Peyer's patch (tissue), 4 donors: ENCODE data around the gene RGL2. TPM values are rescaled to one million over a fixed set of nuclear protein-coding genes. Genes with fewer than 3 reads are reported as not detected.

Experiments
- DNase-seq, 3 donors: peaks; one replicate each; pipeline ENCODE4 v3.0.0-alpha.2; 2017 to 2019
- H3K27ac ChIP-seq, 4 donors: fragments of 200-600 bp; sonication (generic); one replicate each; pipeline ENCODE4 v1.5.1; 2016 to 2019
- H3K27me3 ChIP-seq, 2 donors: fragments of 200-600 bp; sonication (generic); one replicate each; pipeline ENCODE4 v1.5.1; 2019
- H3K36me3 ChIP-seq, 3 donors: fragments of 200-600 bp; sonication (generic); one replicate each; pipeline ENCODE4 v1.5.1; 2016 to 2019
- H3K4me1 ChIP-seq, 4 donors: fragments of 200-600 bp; sonication (generic); one replicate each; pipeline ENCODE4 v1.5.1; 2016 to 2019
- H3K4me3 ChIP-seq, 4 donors: fragments of 200-600 bp; sonication (generic); 1 replicate in 3 of 4; 2 replicates in 1 of 4; pipeline ENCODE4 v1.5.1; 2016 to 2019; ENCODE audit warnings: mild to moderate bottlenecking in 1 of 4
- H3K9me3 ChIP-seq, 4 donors: fragments of 200-600 bp; sonication (generic); one replicate each; pipeline ENCODE4 v1.5.1; 2016 to 2019; ENCODE audit warnings: mild to moderate bottlenecking in 1 of 4
- CTCF ChIP-seq, 6 experiments: fragments of 450-650 bp in 4 of 6; fragments of 200-600 bp in 2 of 6; sonication (generic) in 1 of 6; IDR thresholded peaks; one replicate each; pipeline ENCODE4 v1.5.1; 2017 to 2019; ENCODE audit warnings: antibody characterized with exemption in 6 of 6, mild to moderate bottlenecking in 3 of 6, moderate library complexity in 1 of 6
- POLR2A ChIP-seq, 2 donors: fragments of 450-650 bp; IDR thresholded peaks; one replicate each; pipeline ENCODE4 v1.5.1; 2017; ENCODE audit warnings: antibody characterized with exemption in 2 of 2, mild to moderate bottlenecking in 2 of 2, moderate library complexity in 2 of 2
- total RNA-seq, 4 donors: library from RNA; depleted of rRNA; stranded (reverse); fragments of >200 nt; gene quantifications; one replicate each; pipeline ENCODE4 v1.1.0, GENCODE V29; 2016

The RGL2 gene
- total RNA-seq, 4 donors from 2014 or later: 15.4 to 89.1 (median 39.4) TPM

DNA sequence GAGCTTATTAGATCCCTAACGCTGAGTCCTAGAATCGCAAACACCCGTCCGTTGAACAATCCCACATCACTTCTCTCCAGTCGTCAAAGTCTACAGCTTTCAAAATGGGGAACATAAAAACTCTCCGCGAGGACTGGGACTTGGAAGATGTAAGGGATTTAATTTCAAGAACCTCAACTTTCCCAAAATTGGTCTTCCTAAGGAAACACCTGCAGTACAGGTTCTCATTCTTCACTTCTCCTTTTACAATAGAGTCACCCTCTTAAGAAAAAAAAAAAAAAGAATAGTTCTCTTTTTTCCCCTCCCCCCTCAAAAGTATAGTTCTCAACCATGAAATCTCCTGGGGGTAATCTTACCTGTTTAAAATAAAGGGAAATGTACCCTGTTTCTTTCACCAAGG lies 25.4 kb upstream of the RGL2 start:
- H3K4me3 ChIP-seq: peak overlapping the region; percentile 63 to 94 (median 76)
- H3K27ac ChIP-seq: peak overlapping the region; percentile 84 to 98 (median 92)

GRCh38 chr6:33323623-33323948 lies 24.8 kb upstream of the RGL2 start:
- peak in 2 of 3 donors; percentile 54 to 55 for DNase-seq
- peaks cover 0 to 29% (median 0%) of the 10 kb centered on the region in 3 donors for H3K36me3 ChIP-seq
- peak overlapping the region; percentile 63 to 94 (median 76) for H3K4me3 ChIP-seq
- TF ChIP-seq CTCF (IDR thresholded peaks at IDR 0.05) (no peak), POLR2A (IDR thresholded peaks at IDR 0.05) (no peak)
- no peaks in the 10 kb centered on the region for H3K27me3 ChIP-seq
- peak overlapping the region; percentile 84 to 98 (median 92) for H3K27ac ChIP-seq
- peaks cover 0 to 45% (median 15%) of the 10 kb centered on the region in 4 donors for H3K4me1 ChIP-seq
- no peaks in the 10 kb centered on the region for H3K9me3 ChIP-seq

More for the DNA sequence above, 25.4 kb upstream of the RGL2 start:
- Histone ChIP-seq H3K4me1 (peaks cover 0 to 40% (median 15%) of the 10 kb centered on the region in 4 donors), H3K36me3 (peaks cover 0 to 23% (median 0%) of the 10 kb centered on the region in 3 donors), H3K27me3 (no peaks in the 10 kb centered on the region), H3K9me3 (no peaks in the 10 kb centered on the region)
- TF ChIP-seq POLR2A (IDR thresholded peaks at IDR 0.05) (no peak), CTCF (IDR thresholded peaks at IDR 0.05) (no peak)
- DNase-seq: no peak

DNA sequence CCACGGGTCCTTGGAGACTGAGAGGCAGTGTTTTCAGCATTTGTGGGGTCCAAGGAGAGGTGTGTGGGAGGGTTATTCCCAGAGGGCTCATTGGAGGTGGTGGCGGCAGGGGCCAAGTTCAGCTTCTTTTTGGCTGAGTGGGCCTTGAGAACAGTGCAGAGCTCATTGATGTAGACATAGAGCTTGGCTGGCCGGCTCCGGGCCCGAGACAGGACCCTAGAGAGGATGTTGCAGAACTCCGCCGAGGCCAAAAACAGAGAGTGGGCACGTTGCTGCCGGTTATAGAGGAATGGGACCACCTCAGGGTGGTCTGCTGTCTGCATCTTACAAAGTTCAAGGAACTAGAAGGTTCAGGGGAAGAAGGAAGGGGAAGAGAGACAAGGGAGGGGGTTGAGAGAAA lies 22.5 kb upstream of the RGL2 start:
- H3K36me3 ChIP-seq: peaks cover 0 to 29% (median 0%) of the 10 kb centered on the region in 3 donors
- no peaks in the 10 kb centered on the region for H3K27me3 ChIP-seq
- TF ChIP-seq POLR2A (IDR thresholded peaks at IDR 0.05) (no peak), CTCF (IDR thresholded peaks at IDR 0.05) (no peak)
- no peak for DNase-seq
- peak overlapping the region in 3 of 4 donors; percentile 10 to 92 (median 91) for H3K27ac ChIP-seq
- peaks cover 0 to 60% (median 19%) of the 10 kb centered on the region in 4 donors for H3K4me1 ChIP-seq
- H3K9me3 ChIP-seq: no peaks in the 10 kb centered on the region
- H3K4me3 ChIP-seq: peak overlapping the region in 3 of 4 donors; percentile 71 to 94 (median 80)

DNA sequence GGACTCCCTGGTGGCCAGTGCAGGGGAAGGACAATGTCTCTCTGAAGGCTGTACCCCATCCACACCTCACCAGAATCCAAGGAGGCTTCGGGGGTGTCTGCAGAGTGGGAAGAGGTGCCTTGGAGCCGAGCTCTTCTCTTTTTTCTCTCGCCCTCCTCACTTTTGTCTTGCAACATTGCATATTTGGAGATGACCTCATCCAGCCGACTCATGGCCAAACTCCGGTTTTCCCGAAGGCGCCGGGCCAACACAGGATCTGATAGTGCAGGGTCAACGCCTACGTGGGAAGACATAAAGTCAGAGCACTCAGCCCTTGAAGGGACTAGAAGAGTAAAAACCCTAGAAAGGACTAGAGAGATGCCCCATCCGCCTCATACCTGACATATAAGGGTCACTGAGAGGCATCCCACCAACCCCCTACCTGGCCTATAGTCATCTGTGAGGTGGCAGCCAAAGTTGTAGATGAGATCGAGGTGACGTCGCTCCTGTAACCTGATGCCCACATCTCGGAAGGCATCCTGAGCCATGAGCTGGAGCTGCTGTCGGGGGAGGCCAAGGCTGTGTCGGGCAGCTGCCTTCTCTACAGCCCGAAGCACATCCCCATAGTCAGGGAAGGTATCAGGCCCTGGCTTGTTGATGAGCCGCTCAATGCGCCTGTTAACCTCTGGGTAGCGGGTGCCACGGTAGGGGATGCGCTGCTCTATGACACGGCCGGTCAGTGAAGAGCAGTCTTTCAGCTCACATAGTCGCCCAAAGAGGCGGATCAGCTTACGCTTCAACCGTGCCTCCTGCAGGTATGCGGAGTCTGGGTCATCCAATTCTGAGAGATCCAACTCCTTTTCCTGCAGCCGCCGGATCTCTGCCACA lies 21.8 kb upstream of the RGL2 start:
- peaks cover 0 to 29% (median 0%) of the 10 kb centered on the region in 3 donors for H3K36me3 ChIP-seq
- peak overlapping the region in 3 of 4 donors; percentile 10 to 42 (median 19) for H3K27ac ChIP-seq
- TF ChIP-seq CTCF (IDR thresholded peaks at IDR 0.05) (no peak), POLR2A (IDR thresholded peaks at IDR 0.05) (no peak)
- no peaks in the 10 kb centered on the region for H3K9me3 ChIP-seq
- no peak for DNase-seq
- no peak overlapping the region for H3K4me3 ChIP-seq
- H3K27me3 ChIP-seq: no peaks in the 10 kb centered on the region
- H3K4me1 ChIP-seq: peaks cover 0 to 64% (median 20%) of the 10 kb centered on the region in 4 donors

GRCh38 chr6:33319939-33320314 lies 21.2 kb upstream of the RGL2 start:
- Histone ChIP-seq H3K27ac (peak overlapping the region in 1 of 4 donors; percentile 13), H3K4me1 (peaks cover 4 to 71% (median 24%) of the 10 kb centered on the region in 4 donors), H3K4me3 (no peak overlapping the region), H3K36me3 (peaks cover 0 to 29% (median 0%) of the 10 kb centered on the region in 3 donors), H3K9me3 (no peaks in the 10 kb centered on the region), H3K27me3 (no peaks in the 10 kb centered on the region)
- no peak for DNase-seq
- TF ChIP-seq CTCF (IDR thresholded peaks at IDR 0.05) (no peak), POLR2A (IDR thresholded peaks at IDR 0.05) (no peak)
